Right lobe of liver (tissue), 4 donors: ENCODE data around the gene KRI1.

ENCODE experiments used
- POLR2A ChIP-seq: fragments of 450-650 bp; IDR thresholded peaks from one replicate; pipeline ENCODE4 v1.6.1; 2017; ENCODE audit warnings: antibody characterized with exemption, mild to moderate bottlenecking
- TF ChIP-seq, protein P1 (sequence below), 4 donors: fragments of 200-600 bp in 3 of 4; fragments of 450-650 bp in 1 of 4; IDR thresholded peaks; one replicate each; pipeline versions ENCODE4 v1.5.1 to v1.8.0; 2016 to 2022; ENCODE audit warnings: antibody characterized with exemption in 4 of 4, mild to moderate bottlenecking in 2 of 4
- donor health status: DM: no; HTN: no; CAD: no.
- donor health status: DM: no; HTN: no; CAD: no.
- donor health status: DM: no; HTN: yes; CAD: no.

DNA sequence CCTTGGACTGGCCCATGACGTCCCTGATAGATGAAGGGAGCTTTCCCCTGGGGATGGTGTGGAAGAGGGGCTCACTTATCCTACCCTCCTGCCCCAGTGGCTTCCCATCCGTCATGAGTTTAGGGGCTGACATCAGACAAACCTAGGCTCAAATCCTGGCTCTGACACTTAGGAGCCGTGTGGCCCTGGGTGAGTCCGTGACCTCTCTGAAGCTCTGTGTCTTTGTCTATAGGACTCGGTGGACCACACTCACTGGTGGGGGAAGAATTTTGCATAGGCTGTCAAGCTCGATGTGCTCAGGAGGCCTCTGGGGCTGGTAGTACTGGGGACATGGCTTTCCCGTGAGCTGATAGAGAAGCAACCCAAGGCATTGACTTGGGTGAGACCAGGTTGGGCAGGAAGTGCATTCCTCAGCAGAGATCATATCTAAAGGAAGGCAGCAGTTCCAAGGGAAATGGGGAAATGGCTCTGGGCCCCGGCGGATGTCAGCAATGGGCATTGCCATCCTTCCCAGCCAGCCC, 38.7 kb upstream of the KRI1 start:
- TF ChIP-seq, protein P1, sequence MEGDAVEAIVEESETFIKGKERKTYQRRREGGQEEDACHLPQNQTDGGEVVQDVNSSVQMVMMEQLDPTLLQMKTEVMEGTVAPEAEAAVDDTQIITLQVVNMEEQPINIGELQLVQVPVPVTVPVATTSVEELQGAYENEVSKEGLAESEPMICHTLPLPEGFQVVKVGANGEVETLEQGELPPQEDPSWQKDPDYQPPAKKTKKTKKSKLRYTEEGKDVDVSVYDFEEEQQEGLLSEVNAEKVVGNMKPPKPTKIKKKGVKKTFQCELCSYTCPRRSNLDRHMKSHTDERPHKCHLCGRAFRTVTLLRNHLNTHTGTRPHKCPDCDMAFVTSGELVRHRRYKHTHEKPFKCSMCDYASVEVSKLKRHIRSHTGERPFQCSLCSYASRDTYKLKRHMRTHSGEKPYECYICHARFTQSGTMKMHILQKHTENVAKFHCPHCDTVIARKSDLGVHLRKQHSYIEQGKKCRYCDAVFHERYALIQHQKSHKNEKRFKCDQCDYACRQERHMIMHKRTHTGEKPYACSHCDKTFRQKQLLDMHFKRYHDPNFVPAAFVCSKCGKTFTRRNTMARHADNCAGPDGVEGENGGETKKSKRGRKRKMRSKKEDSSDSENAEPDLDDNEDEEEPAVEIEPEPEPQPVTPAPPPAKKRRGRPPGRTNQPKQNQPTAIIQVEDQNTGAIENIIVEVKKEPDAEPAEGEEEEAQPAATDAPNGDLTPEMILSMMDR (IDR thresholded peaks at IDR 0.05): no peak
- no peak for TF ChIP-seq POLR2A
